Mesenchymal stem cell (in vitro differentiated cells and primary cell): ENCODE data around the gene PTPRR.

ENCODE experiments used
- DNase-seq: peaks from one replicate; pipeline ENCODE4 v3.0.0-alpha.2; 2013
- H2AFZ ChIP-seq: one replicate; pipeline ENCODE4 v1.6.1; 2013; ENCODE audit warnings: low read depth, mild to moderate bottlenecking, control low read depth, inconsistent platforms, low read length, moderate library complexity
- H2AK5ac ChIP-seq: 2 replicates; pipeline ENCODE4 v1.6.1; 2013; ENCODE audit warnings: low read length, moderate library complexity, mild to moderate bottlenecking, inconsistent platforms; ENCODE audit not compliant: severe bottlenecking
- H2BK120ac ChIP-seq: one replicate; pipeline ENCODE4 v1.6.1; 2013; ENCODE audit warnings: low read depth, mild to moderate bottlenecking, inconsistent platforms, low read length, moderate library complexity
- H2BK12ac ChIP-seq, 2 experiments: one replicate each; pipeline ENCODE4 v1.6.1; 2013; ENCODE audit warnings: inconsistent platforms in 2 of 2, low read length in 2 of 2, mild to moderate bottlenecking in 2 of 2, moderate library complexity in 2 of 2, control low read depth in 1 of 2
- H2BK15ac ChIP-seq: one replicate; pipeline ENCODE4 v1.6.1; 2013; ENCODE audit warnings: mild to moderate bottlenecking, low read depth, inconsistent platforms; ENCODE audit not compliant: poor library complexity, severe bottlenecking
- H2BK5ac ChIP-seq: 2 replicates; pipeline ENCODE4 v1.6.1; 2013; ENCODE audit warnings: low read depth, mild to moderate bottlenecking, low read length, control low read depth, inconsistent platforms; ENCODE audit not compliant: poor library complexity, severe bottlenecking
- H3K14ac ChIP-seq, 2 experiments: one replicate each; pipeline ENCODE4 v1.6.1; 2013; ENCODE audit warnings: inconsistent platforms in 2 of 2, low read length in 2 of 2, control low read depth in 1 of 2, mild to moderate bottlenecking in 1 of 2, moderate library complexity in 1 of 2
- H3K18ac ChIP-seq, 2 experiments: one replicate each; pipeline ENCODE4 v1.6.1; 2013; ENCODE audit warnings: inconsistent platforms in 2 of 2, low read length in 2 of 2, control low read depth in 1 of 2, low read depth in 1 of 2, mild to moderate bottlenecking in 1 of 2
- H3K23ac ChIP-seq, 2 experiments: one replicate each; pipeline ENCODE4 v1.6.1; 2013; ENCODE audit warnings: inconsistent platforms in 2 of 2, low read length in 2 of 2, mild to moderate bottlenecking in 2 of 2, moderate library complexity in 2 of 2, control low read depth in 1 of 2
- H3K27ac ChIP-seq: 2 replicates; pipeline ENCODE4 v1.5.1; 2013; ENCODE audit warnings: mild to moderate bottlenecking, moderate library complexity, low read length, control low read depth, inconsistent platforms; ENCODE audit not compliant: poor library complexity, severe bottlenecking
- H3K27me3 ChIP-seq, 2 experiments: 2 replicates each; pipeline versions ENCODE4 v1.6.1 to v1.7.0; 2013; ENCODE audit warnings: low read length in 2 of 2, mild to moderate bottlenecking in 2 of 2, moderate library complexity in 2 of 2, control low read depth in 1 of 2, inconsistent platforms in 1 of 2; ENCODE audit not compliant: control insufficient read depth in 1 of 2, insufficient read depth in 1 of 2
- H3K36me3 ChIP-seq, 2 experiments: 2 replicates each; pipeline versions ENCODE4 v1.6.1 to v1.7.0; 2013; ENCODE audit warnings: low read length in 2 of 2, control low read depth in 1 of 2, inconsistent platforms in 1 of 2, low read depth in 1 of 2, mild to moderate bottlenecking in 1 of 2; ENCODE audit not compliant: insufficient read depth in 2 of 2, control insufficient read depth in 1 of 2
- H3K4ac ChIP-seq, 2 experiments: one replicate each; pipeline ENCODE4 v1.6.1; 2013; ENCODE audit warnings: inconsistent platforms in 2 of 2, low read length in 2 of 2, mild to moderate bottlenecking in 2 of 2, moderate library complexity in 2 of 2, control low read depth in 1 of 2, low read depth in 1 of 2
- H3K4me1 ChIP-seq: 2 replicates; pipeline ENCODE4 v1.6.1; 2013; ENCODE audit warnings: low read depth, low read length, control low read depth; ENCODE audit not compliant: control insufficient read depth, insufficient read depth
- H3K4me2 ChIP-seq: 2 replicates; pipeline ENCODE4 v1.6.1; 2013; ENCODE audit warnings: low read length, mild to moderate bottlenecking, inconsistent platforms; ENCODE audit not compliant: poor library complexity, severe bottlenecking
- H3K4me3 ChIP-seq, 2 experiments: 2 replicates each; pipeline versions ENCODE4 v1.5.1 to v1.7.0; 2013; ENCODE audit warnings: low read length in 2 of 2, mild to moderate bottlenecking in 2 of 2, control low read depth in 1 of 2, low read depth in 1 of 2; ENCODE audit not compliant: insufficient read depth in 1 of 2
- H3K79me1 ChIP-seq: replicated peaks from 2 replicates; pipeline ENCODE4 v1.6.1; 2013; ENCODE audit warnings: mild to moderate bottlenecking, control low read depth, low read length, inconsistent platforms; ENCODE audit not compliant: poor library complexity, severe bottlenecking
- H3K9ac ChIP-seq: 2 replicates; pipeline ENCODE4 v1.7.0; 2013; ENCODE audit warnings: mild to moderate bottlenecking, low read length, moderate library complexity
- H3K9me3 ChIP-seq: 2 replicates; pipeline ENCODE4 v1.7.0; 2013; ENCODE audit warnings: mild to moderate bottlenecking, low read length; ENCODE audit not compliant: control insufficient read depth
- H4K8ac ChIP-seq: one replicate; pipeline ENCODE4 v1.6.1; 2013; ENCODE audit warnings: inconsistent platforms, mild to moderate bottlenecking, low read length, moderate library complexity
- H4K91ac ChIP-seq: one replicate; pipeline ENCODE4 v1.6.1; 2013; ENCODE audit warnings: mild to moderate bottlenecking, low read length, inconsistent platforms
- WGBS: methylation state at CpG from one replicate; pipeline ENCODE4 v1.1.7; 2013; ENCODE audit warnings: mixed read lengths; 5-methylcytosine and 5-hydroxymethylcytosine counted together

PTPRR gene

DNA sequence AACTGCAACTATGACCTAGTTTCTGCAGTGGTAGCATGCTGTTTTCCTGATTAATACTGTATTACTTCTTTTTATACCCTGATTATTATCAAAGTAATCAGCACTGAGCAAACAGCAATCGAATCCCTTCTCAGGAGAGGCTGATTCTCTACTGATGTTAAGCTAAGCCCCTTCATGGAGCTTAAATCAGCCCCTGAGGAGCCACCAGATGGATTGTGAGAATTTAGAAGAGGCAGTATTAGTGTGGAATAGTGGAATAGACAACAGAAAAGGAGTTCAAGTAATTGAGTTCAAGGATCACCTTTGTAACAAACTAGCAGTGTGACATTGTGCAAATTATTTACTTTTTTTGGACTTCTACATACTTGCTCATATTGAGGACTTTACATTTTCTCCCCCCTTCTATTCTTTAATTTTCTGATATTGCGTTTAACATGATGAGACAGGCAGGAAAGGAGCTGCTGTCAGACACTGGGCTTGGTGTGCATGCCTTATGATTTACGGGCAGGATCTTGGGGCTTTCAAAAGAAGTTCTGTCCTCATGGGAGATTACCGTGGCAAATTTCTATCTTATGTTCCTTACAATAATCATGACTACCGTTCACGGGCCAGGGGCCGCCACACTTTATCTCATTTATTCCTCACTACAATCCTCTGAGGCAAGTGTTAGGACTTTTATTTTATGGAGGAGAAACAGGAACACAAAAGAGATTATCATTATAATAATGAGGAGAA, 68.0 kb downstream of the PTPRR start:
- Histone ChIP-seq H3K23ac (no peak overlapping the region), H2BK12ac (no peak overlapping the region), H3K4ac (no peak overlapping the region), H3K27me3 (peaks cover 0 to 19% of the 10 kb centered on the region in 2 experiments), H3K36me3 (no peaks in the 10 kb centered on the region), H3K27ac (no peak overlapping the region), H3K4me1 (no peaks in the 10 kb centered on the region), H3K18ac (no peak overlapping the region), H3K79me1 (no peaks in the 10 kb centered on the region), H3K4me3 (peak overlapping the region in 1 of 2 experiments; percentile 34), H2BK15ac (no peak overlapping the region), H3K9ac (no peak overlapping the region), H3K4me2 (no peak overlapping the region), H2BK5ac (no peak overlapping the region), H4K8ac (no peak overlapping the region), H3K14ac (no peak overlapping the region), H2AK5ac (no peak overlapping the region), H4K91ac (no peak overlapping the region), H2BK120ac (no peak overlapping the region), H2AFZ (no peak overlapping the region), H3K9me3 (peaks cover 1% of the 10 kb centered on the region)
- WGBS = 76% methylated on average over 4 of the region's 7 CpGs
- no peak for DNase-seq

- peak; percentile 12 for DNase-seq
- no peaks in the 10 kb centered on the region for H3K4me1 ChIP-seq
- H2AK5ac ChIP-seq = no peak overlapping the region
- no peak overlapping the region for H3K4me3 ChIP-seq
- H2BK12ac ChIP-seq = no peak overlapping the region
- H3K9me3 ChIP-seq = no peaks in the 10 kb centered on the region
- no peak overlapping the region for H3K27ac ChIP-seq
- H2BK120ac ChIP-seq = no peak overlapping the region
- no peak overlapping the region for H4K8ac ChIP-seq
- no peak overlapping the region for H3K14ac ChIP-seq
- H3K9ac ChIP-seq = no peak overlapping the region
- no peak overlapping the region for H2AFZ ChIP-seq
- no peak overlapping the region for H2BK15ac ChIP-seq
- no peak overlapping the region for H4K91ac ChIP-seq
- H3K4ac ChIP-seq = no peak overlapping the region
- no peaks in the 10 kb centered on the region for H3K27me3 ChIP-seq
- no CpG with 5 or more reads among the region's 3 CpGs for WGBS
- no peak overlapping the region for H2BK5ac ChIP-seq
- no peak overlapping the region for H3K23ac ChIP-seq
- no peaks in the 10 kb centered on the region for H3K36me3 ChIP-seq
- no peaks in the 10 kb centered on the region for H3K79me1 ChIP-seq
- no peak overlapping the region for H3K18ac ChIP-seq
- H3K4me2 ChIP-seq = no peak overlapping the region
Measured at GRCh38 chr12:70849265-70849960, 71.1 kb downstream of the PTPRR start.

DNA sequence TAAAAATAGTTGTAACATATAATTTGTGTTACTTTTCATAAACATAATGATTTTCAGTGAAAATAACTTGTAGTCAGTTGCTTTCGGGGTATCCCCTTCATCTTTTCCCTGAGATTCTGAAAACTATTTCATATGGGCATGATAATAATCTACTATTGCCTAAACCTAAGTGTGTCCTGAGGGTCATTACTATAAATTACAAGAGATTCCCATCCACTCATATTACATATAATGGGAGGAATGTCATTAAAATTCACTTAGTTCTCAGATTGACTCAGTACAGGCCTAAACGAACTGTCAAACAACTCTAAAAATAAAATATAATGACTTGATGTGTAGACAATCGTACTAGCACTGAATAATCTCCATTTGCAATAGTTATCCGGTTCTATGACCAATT, 72.7 kb downstream of the PTPRR start:
- Histone ChIP-seq H2BK15ac (no peak overlapping the region), H3K79me1 (no peaks in the 10 kb centered on the region), H4K8ac (no peak overlapping the region), H3K9ac (no peak overlapping the region), H3K14ac (no peak overlapping the region), H3K4me2 (no peak overlapping the region), H2AK5ac (no peak overlapping the region), H3K36me3 (no peaks in the 10 kb centered on the region), H3K18ac (no peak overlapping the region), H4K91ac (no peak overlapping the region), H3K4me3 (no peak overlapping the region), H3K4ac (no peak overlapping the region), H3K27ac (no peak overlapping the region), H3K27me3 (no peaks in the 10 kb centered on the region), H2BK12ac (no peak overlapping the region), H2AFZ (no peak overlapping the region), H3K4me1 (no peaks in the 10 kb centered on the region), H3K23ac (no peak overlapping the region), H2BK5ac (no peak overlapping the region), H3K9me3 (no peaks in the 10 kb centered on the region), H2BK120ac (no peak overlapping the region)
- no CpG with 5 or more reads among the region's 4 CpGs for WGBS
- DNase-seq = no peak

- Histone ChIP-seq H3K9me3 (no peaks in the 10 kb centered on the region), H4K91ac (no peak overlapping the region), H3K4me1 (no peaks in the 10 kb centered on the region), H3K18ac (no peak overlapping the region), H3K27me3 (no peaks in the 10 kb centered on the region), H2BK15ac (no peak overlapping the region), H3K14ac (no peak overlapping the region), H3K79me1 (no peaks in the 10 kb centered on the region), H2BK12ac (no peak overlapping the region), H3K27ac (no peak overlapping the region), H2AK5ac (no peak overlapping the region), H3K4me3 (no peak overlapping the region), H3K23ac (no peak overlapping the region), H3K9ac (no peak overlapping the region), H2BK5ac (no peak overlapping the region), H3K36me3 (no peaks in the 10 kb centered on the region), H3K4ac (no peak overlapping the region), H3K4me2 (no peak overlapping the region), H2BK120ac (no peak overlapping the region), H2AFZ (no peak overlapping the region), H4K8ac (no peak overlapping the region)
- WGBS = 75% methylated on average over 2 of the region's 3 CpGs
- no peak for DNase-seq
Measured at GRCh38 chr12:70845268-70845667, 75.3 kb downstream of the PTPRR start.
